H9 (cell line): ENCODE measurements around the gene CTNNA1. TPM values are rescaled to one million over a fixed set of nuclear protein-coding genes. Genes with fewer than 3 reads are reported as not detected.

ENCODE experiments used
- DNase-seq: peaks from one replicate; pipeline ENCODE4 v3.0.0-alpha.2; 2017
- H2AFZ ChIP-seq: one replicate; pipeline ENCODE4 v1.6.1; 2013; ENCODE audit warnings: mild to moderate bottlenecking, low read length, control low read depth, moderate library complexity
- H2AK5ac ChIP-seq: 2 replicates; pipeline ENCODE4 v1.6.1; 2013; ENCODE audit warnings: low read length, control low read depth, mixed read lengths; ENCODE audit not compliant: insufficient read length
- H2BK120ac ChIP-seq: one replicate; pipeline ENCODE4 v1.6.1; 2013; ENCODE audit warnings: low read depth, mild to moderate bottlenecking, low read length, control low read depth, inconsistent platforms; ENCODE audit not compliant: poor library complexity, severe bottlenecking
- H2BK12ac ChIP-seq: 2 replicates; pipeline ENCODE4 v1.6.1; 2013; ENCODE audit warnings: low read length, control low read depth, mixed read lengths, low read depth; ENCODE audit not compliant: insufficient read length
- H2BK15ac ChIP-seq: 2 replicates; pipeline ENCODE4 v1.6.1; 2013; ENCODE audit warnings: low read depth, low read length, control low read depth
- H2BK20ac ChIP-seq: one replicate; pipeline ENCODE4 v1.6.1; 2013; ENCODE audit warnings: low read depth, mild to moderate bottlenecking, low read length, control low read depth, inconsistent platforms; ENCODE audit not compliant: poor library complexity, severe bottlenecking
- H2BK5ac ChIP-seq: 2 replicates; pipeline ENCODE4 v1.6.1; 2013; ENCODE audit warnings: low read length, control low read depth, mixed read lengths; ENCODE audit not compliant: insufficient read length
- H3K14ac ChIP-seq: 2 replicates; pipeline ENCODE4 v1.6.1; 2013; ENCODE audit warnings: low read length, control low read depth; ENCODE audit not compliant: insufficient read depth
- H3K18ac ChIP-seq: 2 replicates; pipeline ENCODE4 v1.6.1; 2013; ENCODE audit warnings: low read depth, mild to moderate bottlenecking, mixed read lengths, low read length, control low read depth; ENCODE audit not compliant: insufficient read length
- H3K23ac ChIP-seq: 2 replicates; pipeline ENCODE4 v1.6.1; 2013; ENCODE audit warnings: low read length, control low read depth, mixed read lengths, low read depth; ENCODE audit not compliant: insufficient read length
- H3K23me2 ChIP-seq: 2 replicates; pipeline ENCODE4 v1.6.1; 2013; ENCODE audit warnings: low read depth, mild to moderate bottlenecking, mixed read lengths, low read length, control low read depth; ENCODE audit not compliant: insufficient read length, poor library complexity, severe bottlenecking
- H3K27ac ChIP-seq: 2 replicates; pipeline ENCODE4 v1.5.1; 2013; ENCODE audit warnings: low read length, control low read depth, mixed read lengths, low read depth; ENCODE audit not compliant: insufficient read length
- H3K27me3 ChIP-seq: 2 replicates; pipeline ENCODE4 v1.6.1; 2013; ENCODE audit warnings: low read length, control low read depth, inconsistent platforms; ENCODE audit not compliant: insufficient read depth
- H3K4ac ChIP-seq: 2 replicates; pipeline ENCODE4 v1.6.1; 2013; ENCODE audit warnings: low read depth, mild to moderate bottlenecking, control low read depth, inconsistent platforms, low read length, moderate library complexity
- H3K4me1 ChIP-seq: 2 replicates; pipeline ENCODE4 v1.6.1; 2013; ENCODE audit warnings: low read length, control low read depth, inconsistent platforms; ENCODE audit not compliant: insufficient read depth
- H3K4me2 ChIP-seq: 2 replicates; pipeline ENCODE4 v1.6.1; 2013; ENCODE audit warnings: low read length, control low read depth, mixed read lengths; ENCODE audit not compliant: insufficient read length, insufficient read depth
- H3K56ac ChIP-seq: 2 replicates; pipeline ENCODE4 v1.6.1; 2013; ENCODE audit warnings: low read depth, mild to moderate bottlenecking, mixed read lengths, low read length, control low read depth; ENCODE audit not compliant: insufficient read length
- H3K79me1 ChIP-seq: 2 replicates; pipeline ENCODE4 v1.6.1; 2013; ENCODE audit warnings: low read depth, mild to moderate bottlenecking, moderate library complexity, low read length, control low read depth, inconsistent platforms; ENCODE audit not compliant: insufficient read depth, poor library complexity, severe bottlenecking
- H3K79me2 ChIP-seq: 2 replicates; pipeline ENCODE4 v1.6.1; 2013; ENCODE audit warnings: low read length, control low read depth, inconsistent platforms; ENCODE audit not compliant: insufficient read depth
- H3K9ac ChIP-seq: 2 replicates; pipeline ENCODE4 v1.6.1; 2013; ENCODE audit warnings: low read length, control low read depth, mixed read lengths; ENCODE audit not compliant: insufficient read length; ENCODE audit errors: extremely low read depth
- H3K9me3 ChIP-seq: one replicate; pipeline ENCODE4 v1.6.1; 2013; ENCODE audit warnings: low read depth, low read length, inconsistent platforms; ENCODE audit not compliant: control insufficient read depth
- H3T11ph ChIP-seq: one replicate; pipeline ENCODE4 v1.6.1; 2013; ENCODE audit warnings: mild to moderate bottlenecking, low read length, control low read depth, inconsistent platforms
- H4K20me1 ChIP-seq: one replicate; pipeline ENCODE4 v1.6.1; 2013; ENCODE audit not compliant: control insufficient read depth, insufficient read length, insufficient read depth
- H4K5ac ChIP-seq: 2 replicates; pipeline ENCODE4 v1.6.1; 2013; ENCODE audit warnings: low read depth, mild to moderate bottlenecking, mixed read lengths, low read length, control low read depth; ENCODE audit not compliant: insufficient read length
- H4K8ac ChIP-seq: replicated peaks from 2 replicates; pipeline ENCODE4 v1.6.1; 2013; ENCODE audit warnings: low read length, control low read depth, mixed read lengths, low read depth; ENCODE audit not compliant: insufficient read length
- H4K91ac ChIP-seq: 2 replicates; pipeline ENCODE4 v1.6.1; 2013; ENCODE audit warnings: low read depth, mild to moderate bottlenecking, moderate library complexity, mixed read lengths, low read length, control low read depth; ENCODE audit not compliant: insufficient read length
- H3K27ac Mint-ChIP-seq, 3 experiments: 2 replicates in 2 of 3; 3 replicates in 1 of 3; pipeline ENCODE4 v1.8.0; 2020 to 2021; ENCODE audit warnings: mixed read lengths in 3 of 3, mild to moderate bottlenecking in 1 of 3, moderate library complexity in 1 of 3
- H3K27me3 Mint-ChIP-seq: 2 replicates; pipeline ENCODE4 v1.8.0; 2021; ENCODE audit warnings: low read depth, mild to moderate bottlenecking, moderate library complexity, mixed read lengths
- H3K36me3 Mint-ChIP-seq, 3 experiments: 2 replicates in 2 of 3; 3 replicates in 1 of 3; pipeline ENCODE4 v1.8.0; 2020 to 2021; ENCODE audit warnings: low read depth in 3 of 3, mixed read lengths in 3 of 3; ENCODE audit not compliant: insufficient read depth in 1 of 3
- H3K4me1 Mint-ChIP-seq, 2 experiments: 2 replicates each; pipeline ENCODE4 v1.8.0; 2020; ENCODE audit warnings: mixed read lengths in 2 of 2
- H3K4me3 Mint-ChIP-seq, 2 experiments: 2 replicates in 1 of 2; 3 replicates in 1 of 2; pipeline ENCODE4 v1.8.0; 2020 to 2021; ENCODE audit warnings: mild to moderate bottlenecking in 2 of 2, mixed read lengths in 2 of 2, moderate library complexity in 1 of 2
- H3K9me3 Mint-ChIP-seq, 2 experiments: 2 replicates in 1 of 2; 3 replicates in 1 of 2; pipeline ENCODE4 v1.8.0; 2020; ENCODE audit warnings: mild to moderate bottlenecking in 2 of 2, mixed read lengths in 2 of 2, moderate library complexity in 1 of 2
- WGBS: extraction: QIAGEN DNeasy Blood & Tissue Kit; methylation state at CpG from one replicate; pipeline ENCODE4 v1.1.7; 2013; ENCODE audit warnings: missing lambda C conversion rate, low lambda C conversion rate, mixed read lengths; ENCODE audit not compliant: insufficient read length; ENCODE audit errors: extremely low coverage; 5-methylcytosine and 5-hydroxymethylcytosine counted together
- total RNA-seq: library from RNA; stranded (reverse); gene quantifications from 2 replicates; pipeline ENCODE4 v1.2.1, GENCODE V29; 2021
- TF ChIP-seq, protein P1 (sequence below): fragments of 200-600 bp; sonication (generic); conservative IDR thresholded peaks from 3 replicates; pipeline ENCODE4 v1.8.0; 2021; ENCODE audit warnings: antibody characterized with exemption, mild to moderate bottlenecking

Gene CTNNA1
- total RNA-seq, 1 experiment from 2014 or later: 354 TPM

DNA sequence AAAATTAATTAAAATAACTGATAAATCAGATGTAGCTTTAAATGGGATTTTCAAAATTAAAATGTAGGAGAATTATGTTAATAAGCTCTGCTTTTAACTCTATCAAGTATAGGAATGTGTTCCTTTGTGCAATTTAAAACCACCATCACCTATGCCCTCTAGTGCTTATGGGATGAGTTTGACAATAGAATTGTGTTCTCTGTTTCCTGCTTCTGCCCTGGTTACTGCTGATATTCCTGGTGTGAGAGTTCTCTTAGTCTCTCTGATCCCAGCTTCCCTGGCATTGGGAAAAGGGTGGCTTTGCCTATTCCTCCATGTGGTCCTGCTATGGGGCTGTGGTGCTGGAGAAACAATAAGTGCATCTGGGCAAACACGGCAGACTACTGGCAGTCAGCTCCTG lies 113.8 kb downstream of the CTNNA1 start:
- Histone ChIP-seq H3K4me1 (peaks cover 3% of the 10 kb centered on the region; the same call in 1 of the 2 replicates), H2BK5ac (no peak overlapping the region), H2AK5ac (no peak overlapping the region), H4K5ac (no peak overlapping the region), H3K27ac (no peak overlapping the region), H3T11ph (no peak overlapping the region), H4K20me1 (no peaks in the 10 kb centered on the region), H3K56ac (no peak overlapping the region), H3K18ac (no peak overlapping the region), H3K23me2 (no peaks in the 10 kb centered on the region), H3K4ac (no peak overlapping the region), H3K27me3 (no peaks in the 10 kb centered on the region), H2BK20ac (no peak overlapping the region), H3K79me1 (no peaks in the 10 kb centered on the region), H3K4me2 (no peak overlapping the region), H4K8ac (no peak overlapping the region), H2BK15ac (no peak overlapping the region), H3K14ac (no peak overlapping the region), H4K91ac (no peak overlapping the region), H2AFZ (no peak overlapping the region), H3K9me3 (no peaks in the 10 kb centered on the region), H3K9ac (no peak overlapping the region), H3K79me2 (no peaks in the 10 kb centered on the region; the same call in 1 of the 2 replicates), H2BK120ac (no peak overlapping the region), H2BK12ac (no peak overlapping the region), H3K23ac (no peak overlapping the region)
- H3K9me3 Mint-ChIP-seq: peaks cover 6 to 8% of the 10 kb centered on the region in 2 experiments
- no peak overlapping the region for H3K4me3 Mint-ChIP-seq
- no peaks in the 10 kb centered on the region for H3K27me3 Mint-ChIP-seq
- H3K36me3 Mint-ChIP-seq: peaks cover 17 to 32% (median 29%) of the 10 kb centered on the region in 3 experiments
- TF ChIP-seq, protein P1, sequence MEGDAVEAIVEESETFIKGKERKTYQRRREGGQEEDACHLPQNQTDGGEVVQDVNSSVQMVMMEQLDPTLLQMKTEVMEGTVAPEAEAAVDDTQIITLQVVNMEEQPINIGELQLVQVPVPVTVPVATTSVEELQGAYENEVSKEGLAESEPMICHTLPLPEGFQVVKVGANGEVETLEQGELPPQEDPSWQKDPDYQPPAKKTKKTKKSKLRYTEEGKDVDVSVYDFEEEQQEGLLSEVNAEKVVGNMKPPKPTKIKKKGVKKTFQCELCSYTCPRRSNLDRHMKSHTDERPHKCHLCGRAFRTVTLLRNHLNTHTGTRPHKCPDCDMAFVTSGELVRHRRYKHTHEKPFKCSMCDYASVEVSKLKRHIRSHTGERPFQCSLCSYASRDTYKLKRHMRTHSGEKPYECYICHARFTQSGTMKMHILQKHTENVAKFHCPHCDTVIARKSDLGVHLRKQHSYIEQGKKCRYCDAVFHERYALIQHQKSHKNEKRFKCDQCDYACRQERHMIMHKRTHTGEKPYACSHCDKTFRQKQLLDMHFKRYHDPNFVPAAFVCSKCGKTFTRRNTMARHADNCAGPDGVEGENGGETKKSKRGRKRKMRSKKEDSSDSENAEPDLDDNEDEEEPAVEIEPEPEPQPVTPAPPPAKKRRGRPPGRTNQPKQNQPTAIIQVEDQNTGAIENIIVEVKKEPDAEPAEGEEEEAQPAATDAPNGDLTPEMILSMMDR: no peak
- peak overlapping the region in 1 of 3 experiments; percentile 76; a peak in 2 of 7 replicates for H3K27ac Mint-ChIP-seq
- peaks cover 51 to 55% of the 10 kb centered on the region in 2 experiments for H3K4me1 Mint-ChIP-seq
- no peak for DNase-seq
- WGBS: no CpG with 5 or more reads among the region's 1 CpG
